ENCODE results near the gene AXIN2. TPM values are rescaled to one million over a fixed set of nuclear protein-coding genes. Genes with fewer than 3 reads are reported as not detected.

Gene AXIN2
- total RNA-seq, result 10 to 100 TPM in 1 of 2 donors, 1 to 10 TPM in 1; 8.7 to 29.8 TPM

- DNase-seq (ENCODE audit: low spot score), result peak; percentile 91
- H3K9me3 ChIP-seq, result no peaks in the 10 kb centered on the region
- peaks cover 0 to 17% of the 10 kb centered on the region in 2 donors for H3K4me1 ChIP-seq
- no peak within 1 kb of the TSS for H3K27ac ChIP-seq
- H3K36me3 ChIP-seq, result peaks cover 8% of the 10 kb centered on the region
- H3K4me3 ChIP-seq, result peak within 1 kb of the TSS; percentile 81 to 82
- H3K27me3 ChIP-seq, result no peaks in the 10 kb centered on the region
- TF ChIP-seq CTCF (IDR thresholded peaks at IDR 0.05), result peak in 1 of 2 donors; percentile 43
Observed at GRCh38 chr17:65561452-65562205, at the start of gene AXIN2. Gene AXIN2, minus strand, starts transcription at chr17:65561648. Its CDS starts 3,028 bp downstream, at chr17:65558620.

- no peaks in the 10 kb centered on the region for H3K36me3 ChIP-seq
- H3K4me1 ChIP-seq, result no peaks in the 10 kb centered on the region
- no peak overlapping the region for H3K4me3 ChIP-seq
- H3K27me3 ChIP-seq, result no peaks in the 10 kb centered on the region
- no peak for DNase-seq (ENCODE audit: low spot score)
- H3K9me3 ChIP-seq, result no peaks in the 10 kb centered on the region
- TF ChIP-seq CTCF (IDR thresholded peaks at IDR 0.05), result no peak
- no peak overlapping the region for H3K27ac ChIP-seq
Observed at GRCh38 chr17:65609749-65610148, 48.3 kb upstream of the AXIN2 start.

GRCh38 chr17:65609286-65609685 lies 47.8 kb upstream of the AXIN2 start:
- Histone ChIP-seq H3K27ac (no peak overlapping the region), H3K9me3 (no peaks in the 10 kb centered on the region), H3K36me3 (no peaks in the 10 kb centered on the region), H3K4me1 (no peaks in the 10 kb centered on the region), H3K4me3 (no peak overlapping the region), H3K27me3 (no peaks in the 10 kb centered on the region)
- no peak for TF ChIP-seq CTCF (IDR thresholded peaks at IDR 0.05)
- no peak for DNase-seq (ENCODE audit: low spot score)

- H3K36me3 ChIP-seq, result no peaks in the 10 kb centered on the region
- no peak for DNase-seq (ENCODE audit: low spot score)
Observed at GRCh38 chr17:65604070-65604469, 42.6 kb upstream of the AXIN2 start.

GRCh38 chr17:65601881-65602280 lies 40.4 kb upstream of the AXIN2 start:
- Histone ChIP-seq H3K9me3 (no peaks in the 10 kb centered on the region), H3K4me3 (no peak overlapping the region), H3K27me3 (no peaks in the 10 kb centered on the region), H3K36me3 (no peaks in the 10 kb centered on the region), H3K27ac (no peak overlapping the region), H3K4me1 (no peaks in the 10 kb centered on the region)
- TF ChIP-seq CTCF (IDR thresholded peaks at IDR 0.05), result no peak
- DNase-seq (ENCODE audit: low spot score), result no peak

More at GRCh38 chr17:65604070-65604469, 42.6 kb upstream of the AXIN2 start:
- Histone ChIP-seq H3K4me3 (no peak overlapping the region), H3K27me3 (no peaks in the 10 kb centered on the region), H3K4me1 (no peaks in the 10 kb centered on the region), H3K9me3 (no peaks in the 10 kb centered on the region), H3K27ac (no peak overlapping the region)
- no peak for TF ChIP-seq CTCF (IDR thresholded peaks at IDR 0.05)

- no peaks in the 10 kb centered on the region for H3K9me3 ChIP-seq
- no peaks in the 10 kb centered on the region for H3K27me3 ChIP-seq
- no peaks in the 10 kb centered on the region for H3K4me1 ChIP-seq
- TF ChIP-seq CTCF (IDR thresholded peaks at IDR 0.05), result no peak
- DNase-seq (ENCODE audit: low spot score), result no peak
- no peak overlapping the region for H3K4me3 ChIP-seq
- no peak overlapping the region for H3K27ac ChIP-seq
- no peaks in the 10 kb centered on the region for H3K36me3 ChIP-seq
Observed at GRCh38 chr17:65601145-65601544, 39.7 kb upstream of the AXIN2 start.

Measured in right atrium auricular region (tissue), 2 donors.